H1 (cell line): Measurements from ENCODE around the gene UBAC1. TPM values are rescaled to one million over a fixed set of nuclear protein-coding genes. Genes with fewer than 3 reads are reported as not detected.

Source experiments
- CTCF ChIA-PET: fragments of 300-600 bp; sonication (Branson Sonifier 250); formaldehyde crosslinking; loops from one replicate; lab custom pipeline; 2021; ENCODE audit not compliant: partially characterized antibody; lab: Charles Lee
- POLR2A ChIA-PET: fragments of 300-600 bp; sonication (Branson Sonifier 250); formaldehyde crosslinking; loops from one replicate; lab custom pipeline; 2021; ENCODE audit warnings: inconsistent platforms; ENCODE audit not compliant: partially characterized antibody; lab: Charles Lee
- DNase-seq, 2 experiments: peaks; one replicate each; pipeline versions ENCODE4 v3.0.0 to v3.0.0-alpha.2; 2010 to 2022; ENCODE audit warnings: low spot score in 2 of 2, low read depth in 1 of 2, mixed read lengths in 1 of 2
- FAIRE-seq: peaks from 2 replicates; lab custom pipeline; 2011; peaks lifted over from hg19 to GRCh38; lab: Jason Lieb, UNC
- H2AFZ ChIP-seq: 2 replicates; pipeline ENCODE4 v1.8.1; 2012; ENCODE audit warnings: low read length, inconsistent platforms
- H2AK5ac ChIP-seq: 2 replicates; pipeline ENCODE4 v1.6.1; 2013; ENCODE audit warnings: low read depth, low read length
- H2BK120ac ChIP-seq: replicated peaks from 2 replicates; pipeline ENCODE3; 2013; ENCODE audit warnings: low read depth, low read length, inconsistent platforms
- H2BK12ac ChIP-seq: 2 replicates; pipeline ENCODE4 v1.6.1; 2013; ENCODE audit warnings: low read depth, low read length
- H2BK15ac ChIP-seq: 2 replicates; pipeline ENCODE4 v1.6.1; 2013; ENCODE audit warnings: low read length
- H2BK20ac ChIP-seq: 2 replicates; pipeline ENCODE4 v1.6.1; 2013; ENCODE audit warnings: low read length
- H2BK5ac ChIP-seq: 2 replicates; pipeline ENCODE4 v1.6.1; 2013; ENCODE audit warnings: low read depth, low read length
- H3K14ac ChIP-seq: 2 replicates; pipeline ENCODE4 v1.6.1; 2013; ENCODE audit warnings: inconsistent platforms; ENCODE audit not compliant: insufficient read length
- H3K18ac ChIP-seq: 2 replicates; pipeline ENCODE4 v1.6.1; 2013; ENCODE audit warnings: low read length; ENCODE audit errors: extremely low read depth
- H3K23ac ChIP-seq: 2 replicates; pipeline ENCODE4 v1.6.1; 2013; ENCODE audit warnings: inconsistent platforms; ENCODE audit not compliant: insufficient read length
- H3K23me2 ChIP-seq: 2 replicates; pipeline ENCODE4 v1.6.1; 2013; ENCODE audit warnings: low read depth, low read length
- H3K27ac ChIP-seq: 2 replicates; pipeline ENCODE4 v1.6.1; 2011; ENCODE audit warnings: low read depth, low read length, inconsistent platforms
- H3K27me3 ChIP-seq, 4 experiments: replicated peaks in 1 of 4; 1 replicate in 1 of 4; 2 replicates in 3 of 4; pipeline versions ENCODE4 v1.6.1 to v1.8.1; 2011 to 2013; ENCODE audit warnings: low read length in 3 of 4, mild to moderate bottlenecking in 3 of 4, inconsistent platforms in 2 of 4, mixed read lengths in 2 of 4, moderate library complexity in 1 of 4; ENCODE audit not compliant: control insufficient read depth in 3 of 4, insufficient read depth in 3 of 4; ENCODE audit errors: extremely low read depth in 1 of 4
- H3K36me3 ChIP-seq, 4 experiments: 2 replicates each; pipeline versions ENCODE4 v1.6.1 to v1.8.1; 2011 to 2013; ENCODE audit warnings: mild to moderate bottlenecking in 4 of 4, low read length in 3 of 4, moderate library complexity in 2 of 4, control low read depth in 1 of 4, inconsistent platforms in 1 of 4; ENCODE audit not compliant: insufficient read depth in 4 of 4, control insufficient read depth in 2 of 4
- H3K4ac ChIP-seq: replicated peaks from 2 replicates; pipeline ENCODE3; 2013; ENCODE audit warnings: low read length, low read depth, mixed read lengths, inconsistent platforms; ENCODE audit not compliant: insufficient read length
- H3K4me1 ChIP-seq, 4 experiments: replicated peaks in 1 of 4; 1 replicate in 1 of 4; 2 replicates in 3 of 4; pipeline versions ENCODE4 v1.6.1 to v1.8.1; 2011 to 2013; ENCODE audit warnings: low read length in 3 of 4, inconsistent platforms in 2 of 4, mixed read lengths in 1 of 4; ENCODE audit not compliant: insufficient read depth in 4 of 4, control insufficient read depth in 3 of 4
- H3K4me2 ChIP-seq, 2 experiments: 2 replicates each; pipeline versions ENCODE4 v1.6.1 to v1.8.1; 2011 to 2013; ENCODE audit warnings: low read depth in 2 of 2, low read length in 2 of 2, control low read depth in 1 of 2, inconsistent platforms in 1 of 2, mild to moderate bottlenecking in 1 of 2; ENCODE audit not compliant: insufficient read depth in 1 of 2
- H3K4me3 ChIP-seq, 4 experiments: fragments of 200-600, 300-600 bp in 1 of 4; sonication (generic), shearing (Covaris generic), sonication (Bioruptor Twin) in 1 of 4; 2 replicates each; pipeline versions ENCODE4 v1.5.1 to v1.8.1; 2011 to 2016; ENCODE audit warnings: low read length in 4 of 4, low read depth in 3 of 4, control low read depth in 2 of 4, inconsistent platforms in 2 of 4, mild to moderate bottlenecking in 2 of 4, mixed read lengths in 1 of 4, moderate library complexity in 1 of 4; ENCODE audit not compliant: insufficient read depth in 2 of 4; ENCODE audit errors: extremely low read depth in 1 of 4
- H3K56ac ChIP-seq: replicated peaks from 2 replicates; pipeline ENCODE3; 2013; ENCODE audit warnings: low read depth, mild to moderate bottlenecking, mixed read lengths, low read length, inconsistent platforms; ENCODE audit not compliant: insufficient read length
- H3K79me1 ChIP-seq: 2 replicates; pipeline ENCODE4 v1.6.1; 2013; ENCODE audit warnings: low read depth, low read length, control low read depth
- H3K79me2 ChIP-seq, 2 experiments: 2 replicates each; pipeline versions ENCODE4 v1.6.1 to v1.8.1; 2012 to 2013; ENCODE audit warnings: low read length in 2 of 2, mild to moderate bottlenecking in 2 of 2, inconsistent platforms in 1 of 2; ENCODE audit not compliant: insufficient read depth in 2 of 2, control insufficient read depth in 1 of 2
- H3K9ac ChIP-seq, 4 experiments: replicated peaks in 1 of 4; 1 replicate in 1 of 4; 2 replicates in 3 of 4; pipeline versions ENCODE4 v1.6.1 to v1.8.1; 2011 to 2013; ENCODE audit warnings: low read depth in 3 of 4, low read length in 3 of 4, control low read depth in 2 of 4, mild to moderate bottlenecking in 2 of 4, moderate library complexity in 2 of 4, inconsistent platforms in 1 of 4; ENCODE audit errors: extremely low read depth in 1 of 4
- H3K9me3 ChIP-seq, 2 experiments: 2 replicates each; pipeline versions ENCODE4 v1.6.1 to v1.8.1; 2012 to 2013; ENCODE audit warnings: mild to moderate bottlenecking in 2 of 2, moderate library complexity in 2 of 2, control low read depth in 1 of 2, inconsistent platforms in 1 of 2, low read depth in 1 of 2, low read length in 1 of 2, mixed read lengths in 1 of 2; ENCODE audit not compliant: insufficient read depth in 2 of 2
- H4K20me1 ChIP-seq, 2 experiments: replicated peaks in 1 of 2; 2 replicates each; pipeline versions ENCODE3 to v1.8.1; 2011 to 2013; ENCODE audit warnings: inconsistent platforms in 2 of 2, low read length in 2 of 2, mild to moderate bottlenecking in 1 of 2; ENCODE audit not compliant: insufficient read depth in 2 of 2, control insufficient read depth in 1 of 2
- H4K5ac ChIP-seq: 2 replicates; pipeline ENCODE4 v1.6.1; 2013; ENCODE audit warnings: low read length, low read depth, mixed read lengths, inconsistent platforms; ENCODE audit not compliant: insufficient read length
- H4K8ac ChIP-seq: 2 replicates; pipeline ENCODE4 v1.8.0; 2013; ENCODE audit warnings: mild to moderate bottlenecking, moderate library complexity, low read length, inconsistent platforms; ENCODE audit not compliant: insufficient read depth; ENCODE audit errors: extremely low read depth
- H4K91ac ChIP-seq: replicated peaks from 2 replicates; pipeline ENCODE3; 2013; ENCODE audit warnings: low read length, mixed read lengths, inconsistent platforms; ENCODE audit not compliant: insufficient read length
- CTCF ChIP-seq, 3 experiments: IDR thresholded peaks; 1 replicate in 2 of 3; 2 replicates in 1 of 3; pipeline versions ENCODE4 v1.5.1 to v1.6.1; 2011; ENCODE audit warnings: low read length in 3 of 3, mild to moderate bottlenecking in 3 of 3, inconsistent platforms in 2 of 3, low read depth in 1 of 3, moderate library complexity in 1 of 3; ENCODE audit not compliant: insufficient read depth in 1 of 3; ENCODE audit errors: control extremely low read depth in 1 of 3
- MAFK ChIP-seq: IDR thresholded peaks from 2 replicates; pipeline ENCODE4 v1.6.1; 2012; ENCODE audit warnings: low read depth, mild to moderate bottlenecking, improper control_type of control experiment, low read length
- MAX ChIP-seq: IDR thresholded peaks from 2 replicates; pipeline ENCODE4 v1.6.1; 2012; ENCODE audit warnings: inconsistent platforms
- NRF1 ChIP-seq: IDR thresholded peaks from 2 replicates; pipeline ENCODE4 v1.6.1; 2011; ENCODE audit warnings: mild to moderate bottlenecking, low read depth, low read length, improper control_type of control experiment
- SP2 ChIP-seq: IDR thresholded peaks from 2 replicates; pipeline ENCODE4 v1.6.1; 2012; ENCODE audit warnings: mild to moderate bottlenecking, low read length, inconsistent platforms
- WGBS, 2 experiments: shearing (Covaris generic) in 1 of 2; methylation state at CpG; one replicate each; pipeline versions ENCODE4 v1.1.6 to v1.1.7; 2013 to 2015; ENCODE audit warnings: low lambda C conversion rate in 2 of 2, mixed read lengths in 2 of 2, inconsistent platforms in 1 of 2, low coverage in 1 of 2, missing lambda C conversion rate in 1 of 2; ENCODE audit not compliant: insufficient replicate concordance in 2 of 2, insufficient coverage in 1 of 2, insufficient read length in 1 of 2; ENCODE audit errors: extremely low coverage in 1 of 2, missing lambda C conversion rate in 1 of 2; 5-methylcytosine and 5-hydroxymethylcytosine counted together
- polyA plus RNA-seq, 7 experiments: library from polyadenylated mRNA; depleted of rRNA in 3 of 7; stranded (reverse) in 5 of 7; unstranded in 2 of 7; fragments of >200 nt in 5 of 7; fragments of 200-250 nt in 2 of 7; gene quantifications; 1 replicate in 5 of 7; 2 replicates in 1 of 7; 4 replicates in 1 of 7; pipeline versions ENCODE4 v1.2.1 to v1.2.3, GENCODE V29; 2011 to 2013; ENCODE audit warnings: missing spikeins in 2 of 7, mixed read lengths in 2 of 7
- total RNA-seq: library from RNA; stranded (reverse); fragmentation: NEBNext Ultra II Directional; extraction: Animal tissue kit (Norgen Biotek cat#: 25700); gene quantifications from 2 replicates; pipeline ENCODE4 v1.2.1, GENCODE V29; 2021

Gene UBAC1
- total and polyA plus RNA-seq, 2 of the 8 experiments (the other 6 are each of a cell fraction or from before 2014, with no cell fraction given) = 59.3 to 85.2 TPM

GRCh38 chr9:135910757-135911156 is 50.4 kb downstream of the UBAC1 start:
- TF ChIP-seq NRF1 (no peak), MAFK (no peak), SP2 (no peak), CTCF (IDR thresholded peaks at IDR 0.05; ENCODE audit: control extremely low read depth in 1 of 3, insufficient read depth in 1 of 3, low read depth in 1 of 3, low read length in 3 of 3) (peak in 1 of 3 experiments; percentile 19; a peak in 1 of 4 replicates), MAX (no peak)
- TF ChIP-seq, all 59 proteins: peak for 1
- Histone ChIP-seq H3K56ac (no peak overlapping the region), H4K8ac (no peak overlapping the region), H4K20me1 (peaks cover 4 to 8% of the 10 kb centered on the region in 2 experiments), H3K9me3 (peaks cover 18 to 24% of the 10 kb centered on the region in 2 experiments), H3K14ac (no peak overlapping the region), H2BK120ac (no peak overlapping the region), H2AK5ac (no peak overlapping the region), H2AFZ (no peak overlapping the region), H2BK12ac (no peak overlapping the region), H2BK20ac (no peak overlapping the region), H4K91ac (no peak overlapping the region), H2BK15ac (no peak overlapping the region), H4K5ac (no peak overlapping the region), H3K4ac (no peak overlapping the region), H3K23ac (no peak overlapping the region), H3K9ac (no peak overlapping the region), H3K36me3 (peaks cover 8 to 36% (median 23%) of the 10 kb centered on the region in 4 experiments; a peak in 6 of 8 replicates), H3K4me1 (peaks cover 0 to 5% (median 5%) of the 10 kb centered on the region in 4 experiments; a peak in 5 of 7 replicates), H3K23me2 (peaks cover 3% of the 10 kb centered on the region), H3K4me2 (no peak overlapping the region), H3K79me1 (peaks cover 7% of the 10 kb centered on the region), H3K18ac (no peak overlapping the region), H3K27ac (no peak overlapping the region), H2BK5ac (no peak overlapping the region), H3K79me2 (peaks cover 5 to 19% of the 10 kb centered on the region in 2 experiments), H3K27me3 (peaks cover 0 to 4% (median 1%) of the 10 kb centered on the region in 4 experiments; a peak in 3 of 7 replicates), H3K4me3 (no peak overlapping the region)
- 93% methylated on average over 9 of the region's 9 CpGs; no CpG with 5 or more reads in 1 of the 2 experiments for WGBS, 2 experiments
- DNase-seq (no peak), FAIRE-seq (no peak)
- POLR2A ChIA-PET = interaction anchor here (1.1 to 1.7 kb wide), 2 partner anchors 9 to 14 kb away, joined by 3 to 6 read pairs; no protein-coding TSS in a partner anchor
- CTCF ChIA-PET = no interaction called here
